Thyroid gland (tissue), 4 donors: ENCODE measurements around the gene UGT1A6.

Source experiments
- POLR2A ChIP-seq, 2 donors: fragments of 450-650 bp; IDR thresholded peaks; one replicate each; pipeline ENCODE4 v1.6.1; 2017; ENCODE audit warnings: antibody characterized with exemption in 2 of 2, mild to moderate bottlenecking in 2 of 2, moderate library complexity in 1 of 2
- TF ChIP-seq, protein P1 (sequence below), 6 experiments: fragments of 200-600 bp in 3 of 6; fragments of 450-650 bp in 3 of 6; sonication (generic) in 3 of 6; IDR thresholded peaks; one replicate each; pipeline ENCODE4 v1.5.1; 2016 to 2019; ENCODE audit warnings: antibody characterized with exemption in 6 of 6, mild to moderate bottlenecking in 2 of 6, inconsistent platforms in 1 of 6, moderate library complexity in 1 of 6

DNA sequence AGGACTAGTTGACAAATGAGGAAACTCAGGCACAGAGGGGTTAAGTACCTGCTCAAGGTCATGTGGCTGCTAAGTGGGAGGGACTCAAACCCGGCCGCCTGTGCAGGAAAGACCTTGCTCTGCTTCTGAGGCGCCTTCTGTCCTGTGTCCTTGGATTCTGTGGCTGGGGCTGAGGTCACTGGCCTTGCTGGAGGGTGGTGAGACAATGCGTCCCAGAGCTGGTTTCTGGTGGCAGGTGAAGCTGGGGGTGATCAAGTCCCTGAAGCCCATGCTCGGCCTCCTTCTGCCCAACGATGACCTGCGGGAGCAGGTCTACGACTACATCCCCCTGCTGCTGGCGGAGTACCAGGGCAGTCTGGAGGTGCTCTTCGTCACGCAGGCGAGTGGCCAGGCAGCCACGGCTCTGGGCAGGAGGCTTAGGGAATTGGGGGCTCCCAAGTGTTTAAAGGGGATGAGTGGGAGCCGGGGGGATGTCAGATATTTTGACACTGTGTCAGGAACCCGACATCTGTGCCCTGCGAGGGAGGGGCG lies 101.5 kb downstream of the UGT1A6 start:
- TF ChIP-seq, protein P1, sequence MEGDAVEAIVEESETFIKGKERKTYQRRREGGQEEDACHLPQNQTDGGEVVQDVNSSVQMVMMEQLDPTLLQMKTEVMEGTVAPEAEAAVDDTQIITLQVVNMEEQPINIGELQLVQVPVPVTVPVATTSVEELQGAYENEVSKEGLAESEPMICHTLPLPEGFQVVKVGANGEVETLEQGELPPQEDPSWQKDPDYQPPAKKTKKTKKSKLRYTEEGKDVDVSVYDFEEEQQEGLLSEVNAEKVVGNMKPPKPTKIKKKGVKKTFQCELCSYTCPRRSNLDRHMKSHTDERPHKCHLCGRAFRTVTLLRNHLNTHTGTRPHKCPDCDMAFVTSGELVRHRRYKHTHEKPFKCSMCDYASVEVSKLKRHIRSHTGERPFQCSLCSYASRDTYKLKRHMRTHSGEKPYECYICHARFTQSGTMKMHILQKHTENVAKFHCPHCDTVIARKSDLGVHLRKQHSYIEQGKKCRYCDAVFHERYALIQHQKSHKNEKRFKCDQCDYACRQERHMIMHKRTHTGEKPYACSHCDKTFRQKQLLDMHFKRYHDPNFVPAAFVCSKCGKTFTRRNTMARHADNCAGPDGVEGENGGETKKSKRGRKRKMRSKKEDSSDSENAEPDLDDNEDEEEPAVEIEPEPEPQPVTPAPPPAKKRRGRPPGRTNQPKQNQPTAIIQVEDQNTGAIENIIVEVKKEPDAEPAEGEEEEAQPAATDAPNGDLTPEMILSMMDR (IDR thresholded peaks at IDR 0.05): no peak
- no peak for TF ChIP-seq POLR2A (IDR thresholded peaks at IDR 0.05)
